B cell (primary cell): ENCODE data around the gene DHRS11.

ENCODE experiments used
- EZH2 ChIP-seq: IDR thresholded peaks from 2 replicates; pipeline ENCODE4 v1.6.1; 2012; ENCODE audit warnings: borderline replicate concordance, low read depth, mild to moderate bottlenecking, moderate library complexity, low read length; ENCODE audit not compliant: insufficient read depth, poor library complexity, severe bottlenecking
- TF ChIP-seq, protein P1 (sequence below): fragments of 200-600 bp; IDR thresholded peaks from one replicate; pipeline ENCODE4 v1.8.0; 2022; ENCODE audit warnings: antibody characterized with exemption, mild to moderate bottlenecking

DNA sequence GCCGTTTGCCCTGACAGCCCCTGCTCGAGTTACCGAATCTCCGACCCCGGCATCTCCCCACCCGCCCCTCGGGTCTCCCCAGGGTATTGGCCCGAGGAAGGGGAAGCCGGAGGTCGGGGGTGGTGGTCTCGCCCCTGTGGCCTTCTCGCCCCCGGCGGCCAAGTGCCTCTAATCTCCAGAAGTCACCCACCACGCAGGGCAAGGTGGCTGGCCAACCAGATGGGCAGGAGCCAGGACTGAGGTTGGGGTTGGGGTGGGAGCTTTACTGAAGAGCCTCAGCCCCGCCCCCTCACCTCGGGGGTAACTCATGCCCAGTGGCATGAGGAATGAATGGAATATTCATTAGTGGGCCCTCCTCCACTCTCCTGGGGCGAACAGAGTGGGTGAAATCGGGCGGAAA is 637 bp downstream of the DHRS11 start:
- TF ChIP-seq, protein P1, sequence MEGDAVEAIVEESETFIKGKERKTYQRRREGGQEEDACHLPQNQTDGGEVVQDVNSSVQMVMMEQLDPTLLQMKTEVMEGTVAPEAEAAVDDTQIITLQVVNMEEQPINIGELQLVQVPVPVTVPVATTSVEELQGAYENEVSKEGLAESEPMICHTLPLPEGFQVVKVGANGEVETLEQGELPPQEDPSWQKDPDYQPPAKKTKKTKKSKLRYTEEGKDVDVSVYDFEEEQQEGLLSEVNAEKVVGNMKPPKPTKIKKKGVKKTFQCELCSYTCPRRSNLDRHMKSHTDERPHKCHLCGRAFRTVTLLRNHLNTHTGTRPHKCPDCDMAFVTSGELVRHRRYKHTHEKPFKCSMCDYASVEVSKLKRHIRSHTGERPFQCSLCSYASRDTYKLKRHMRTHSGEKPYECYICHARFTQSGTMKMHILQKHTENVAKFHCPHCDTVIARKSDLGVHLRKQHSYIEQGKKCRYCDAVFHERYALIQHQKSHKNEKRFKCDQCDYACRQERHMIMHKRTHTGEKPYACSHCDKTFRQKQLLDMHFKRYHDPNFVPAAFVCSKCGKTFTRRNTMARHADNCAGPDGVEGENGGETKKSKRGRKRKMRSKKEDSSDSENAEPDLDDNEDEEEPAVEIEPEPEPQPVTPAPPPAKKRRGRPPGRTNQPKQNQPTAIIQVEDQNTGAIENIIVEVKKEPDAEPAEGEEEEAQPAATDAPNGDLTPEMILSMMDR: no peak
- TF ChIP-seq EZH2: no peak
